RPMI7951 (cell line): ENCODE data around the gene SLC16A13. TPM values are rescaled to one million over a fixed set of nuclear protein-coding genes. Genes with fewer than 3 reads are reported as not detected.
"Not testable (repeated sequence)": the region's sequence is repeated elsewhere in the genome, so short reads cannot be mapped to it uniquely, and the experiment has no call there.

ENCODE experiments used
- DNase-seq: peaks from one replicate; pipeline ENCODE4 v3.0.0-alpha.2; 2012; ENCODE audit warnings: low read depth
- total RNA-seq: library from RNA; depleted of rRNA; stranded (reverse); fragments of >200 nt; shearing (Covaris generic); gene quantifications from 2 replicates; pipeline ENCODE4 v1.2.3, GENCODE V29; 2014; rRNA removed

Gene SLC16A13, protein sequence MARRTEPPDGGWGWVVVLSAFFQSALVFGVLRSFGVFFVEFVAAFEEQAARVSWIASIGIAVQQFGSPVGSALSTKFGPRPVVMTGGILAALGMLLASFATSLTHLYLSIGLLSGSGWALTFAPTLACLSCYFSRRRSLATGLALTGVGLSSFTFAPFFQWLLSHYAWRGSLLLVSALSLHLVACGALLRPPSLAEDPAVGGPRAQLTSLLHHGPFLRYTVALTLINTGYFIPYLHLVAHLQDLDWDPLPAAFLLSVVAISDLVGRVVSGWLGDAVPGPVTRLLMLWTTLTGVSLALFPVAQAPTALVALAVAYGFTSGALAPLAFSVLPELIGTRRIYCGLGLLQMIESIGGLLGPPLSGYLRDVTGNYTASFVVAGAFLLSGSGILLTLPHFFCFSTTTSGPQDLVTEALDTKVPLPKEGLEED
- 0.12 and 0.20 TPM in 2 replicates for total RNA-seq

DNA sequence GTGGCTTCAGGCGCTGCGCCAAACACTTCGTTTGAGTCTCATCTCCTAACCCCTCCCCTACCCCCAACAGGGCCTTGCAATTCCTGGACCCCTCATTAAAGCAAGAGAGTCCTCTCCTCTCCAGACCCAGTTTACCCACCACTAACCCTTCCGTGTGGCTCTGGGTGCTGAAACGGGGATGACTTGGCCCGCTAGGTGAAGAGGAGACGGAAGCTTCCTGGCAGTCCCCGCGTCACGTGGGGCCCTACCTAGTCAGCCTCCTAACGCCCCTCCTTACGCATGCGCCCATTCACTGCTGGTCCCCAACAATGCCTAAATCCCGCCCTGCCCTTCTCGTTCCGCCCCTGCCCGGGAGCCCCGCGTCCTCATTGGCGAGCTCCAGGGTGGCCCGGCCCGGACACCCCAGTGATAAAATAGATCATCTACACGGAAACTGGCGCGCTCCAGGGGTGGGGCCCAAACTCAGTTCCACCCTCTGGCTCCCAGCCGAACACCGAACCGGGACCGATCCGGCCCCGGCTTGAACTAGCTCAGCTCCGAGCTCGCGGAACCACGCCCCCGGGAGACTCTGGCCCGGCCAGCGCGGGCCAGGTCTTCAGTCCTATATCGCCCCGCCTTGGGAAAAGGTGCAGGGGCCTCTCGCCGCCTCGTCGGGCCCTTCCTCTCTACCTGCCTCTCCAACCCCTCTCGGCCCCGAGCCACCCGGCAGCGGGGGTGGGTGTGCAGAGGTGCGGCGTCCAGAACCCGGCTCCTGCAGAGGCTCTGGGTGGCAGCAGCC, at the start of gene SLC16A13:
SLC16A13 (plus strand) TSS at position 425 of the 778 bp plus-strand sequence. CDS start 368 bp downstream, outside the sequence.
- peak; percentile 92 for DNase-seq

DNA sequence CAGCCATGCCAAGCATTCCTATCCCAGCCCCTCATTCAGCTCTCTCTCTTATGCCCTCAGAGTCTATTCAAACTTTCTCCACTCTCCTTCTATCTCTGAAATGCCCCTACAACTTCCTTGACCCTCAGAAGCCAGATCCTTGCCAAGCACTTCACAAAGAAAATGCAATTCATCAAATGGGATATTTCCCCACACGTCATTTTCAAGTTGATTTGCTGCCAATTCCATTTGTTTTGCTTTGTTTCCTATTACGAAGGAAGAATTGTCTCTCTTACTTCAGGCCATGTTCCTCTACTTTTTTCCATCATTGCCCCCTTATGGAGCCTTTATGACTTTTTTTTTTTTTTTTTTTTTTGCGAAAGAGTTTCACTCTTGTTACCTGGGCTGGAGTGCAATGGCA, 49.1 kb upstream of the SLC16A13 start:
- no peak for DNase-seq

DNA sequence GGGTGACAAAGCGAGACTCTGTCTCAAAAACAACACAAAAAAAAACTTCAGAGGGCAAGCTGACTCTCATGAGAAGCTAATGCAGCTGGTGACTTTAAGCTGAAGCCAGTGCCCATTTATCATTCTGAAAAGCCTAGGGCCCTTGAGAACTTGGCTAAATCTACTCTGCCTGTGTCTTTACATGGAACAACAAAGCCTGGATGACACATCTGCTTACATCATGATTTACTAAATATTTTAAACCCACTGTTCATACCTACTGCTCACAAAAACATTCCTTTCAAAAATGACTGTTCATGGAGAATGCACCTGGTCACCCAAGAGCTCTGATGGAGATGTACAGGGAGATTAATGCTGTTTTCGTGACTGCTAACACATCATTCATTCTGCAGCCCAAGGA, 46.0 kb upstream of the SLC16A13 start:
- no peak for DNase-seq

DNA sequence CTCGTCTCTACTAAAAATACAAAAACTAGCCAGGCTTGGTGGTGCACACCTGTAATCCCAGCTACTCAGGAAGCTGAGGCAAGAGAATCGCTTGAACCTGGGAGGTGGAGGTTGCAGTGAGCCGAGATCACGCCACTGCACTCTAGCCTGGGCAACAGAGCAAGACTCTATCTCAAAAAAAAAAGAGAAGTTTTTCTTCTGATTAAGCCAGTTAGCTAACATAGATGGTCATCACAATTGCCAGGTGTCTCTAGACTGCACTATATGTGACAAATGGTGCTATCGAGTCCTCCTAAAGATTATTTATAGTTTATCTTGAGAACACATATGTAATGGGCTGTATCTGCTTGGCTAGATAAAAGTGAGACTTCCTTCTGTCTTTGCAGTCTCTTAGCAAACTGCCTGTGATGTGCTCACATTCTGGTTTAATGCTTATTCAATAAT, 42.2 kb upstream of the SLC16A13 start:
- not testable (repeated sequence) for DNase-seq

DNA sequence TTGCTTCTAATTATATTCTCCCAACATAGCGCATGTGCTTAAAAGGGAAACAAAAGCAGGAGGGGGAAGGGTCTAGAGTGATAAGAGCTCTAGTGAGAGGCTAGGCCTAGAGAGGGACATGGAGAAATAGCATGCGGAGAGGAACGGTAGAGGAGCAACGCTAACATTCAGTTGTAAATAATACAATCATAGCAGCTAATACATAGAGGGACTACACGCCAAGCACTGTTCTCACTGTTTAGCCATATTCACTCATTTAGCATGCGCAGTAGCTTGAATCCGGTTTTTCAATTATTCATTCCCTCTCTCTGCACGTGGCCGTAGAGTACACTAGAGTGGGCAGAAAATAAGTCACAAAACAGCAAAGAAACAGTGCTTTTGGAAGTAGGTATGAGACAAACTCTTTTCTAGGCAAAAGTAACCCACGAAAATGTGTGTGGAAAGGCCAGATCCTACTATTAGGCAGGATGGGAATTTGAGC, 41.7 kb upstream of the SLC16A13 start:
- no peak for DNase-seq

DNA sequence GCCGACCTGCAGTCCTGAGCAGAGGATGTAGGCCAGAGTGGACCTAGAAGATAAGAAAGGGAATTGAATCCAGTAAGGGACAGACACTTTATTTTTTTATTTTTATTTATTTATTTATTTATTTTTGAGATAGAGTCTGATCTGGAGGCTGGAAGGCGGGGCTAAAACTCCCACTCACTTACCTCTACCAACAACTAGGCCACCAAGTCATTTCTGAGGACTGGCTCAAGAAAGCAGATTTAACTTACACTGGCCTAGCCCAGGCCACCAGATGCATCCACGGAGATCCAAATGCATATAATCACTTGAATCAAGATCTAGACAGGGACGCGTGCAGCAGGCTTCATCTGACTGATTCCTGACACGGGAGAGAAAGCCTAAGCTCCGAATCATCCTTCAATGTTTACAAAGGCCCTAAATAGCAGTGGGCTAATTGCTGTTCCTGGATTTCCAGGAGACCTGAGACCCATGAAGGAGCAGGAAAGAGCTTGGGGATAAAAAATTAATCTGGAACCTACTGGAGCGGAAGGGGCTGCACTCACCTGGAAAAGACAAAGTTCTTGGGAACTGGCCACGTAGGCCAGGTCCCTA, 41.1 kb upstream of the SLC16A13 start:
- no peak for DNase-seq

DNA sequence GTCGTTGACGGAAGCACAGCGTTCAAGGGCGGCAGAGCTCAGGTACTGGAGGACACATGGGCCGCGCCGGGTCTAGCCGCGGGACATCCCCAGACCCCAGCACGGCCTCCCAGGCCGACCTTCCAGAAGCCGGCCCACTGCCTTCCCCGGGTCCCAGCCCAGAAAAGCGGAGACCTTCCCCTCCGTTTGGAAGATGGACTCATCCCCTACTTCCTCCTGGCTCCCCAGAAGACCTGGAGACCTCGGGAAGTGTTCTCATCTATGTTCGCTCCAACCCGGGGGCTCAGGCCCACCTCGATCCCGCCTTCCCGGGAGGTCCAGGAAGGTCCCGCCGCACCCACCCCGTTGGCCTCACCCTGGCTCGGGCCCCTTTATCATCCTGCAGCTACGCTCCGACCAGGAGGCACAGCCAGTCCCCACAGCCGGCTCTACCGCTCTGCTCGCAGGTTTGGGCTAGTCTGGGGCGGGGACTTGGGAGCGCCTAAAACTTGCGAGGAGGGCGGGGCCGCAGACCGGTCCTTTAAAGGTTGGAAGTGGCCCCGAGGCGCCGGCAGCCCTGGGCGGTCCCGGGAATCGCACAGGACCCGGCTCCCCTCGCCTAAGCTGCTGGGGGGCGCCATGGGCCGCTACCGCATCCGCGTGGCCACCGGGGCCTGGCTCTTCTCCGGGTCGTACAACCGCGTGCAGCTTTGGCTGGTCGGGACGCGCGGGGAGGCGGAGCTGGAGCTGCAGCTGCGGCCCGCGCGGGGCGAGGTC, 40.1 kb upstream of the SLC16A13 start, which contains the start of gene ALOX12:
ALOX12 (plus strand) TSS at position 550 of the 756 bp plus-strand sequence; CDS start at position 619, 69 bp downstream.
- DNase-seq = no peak

DNA sequence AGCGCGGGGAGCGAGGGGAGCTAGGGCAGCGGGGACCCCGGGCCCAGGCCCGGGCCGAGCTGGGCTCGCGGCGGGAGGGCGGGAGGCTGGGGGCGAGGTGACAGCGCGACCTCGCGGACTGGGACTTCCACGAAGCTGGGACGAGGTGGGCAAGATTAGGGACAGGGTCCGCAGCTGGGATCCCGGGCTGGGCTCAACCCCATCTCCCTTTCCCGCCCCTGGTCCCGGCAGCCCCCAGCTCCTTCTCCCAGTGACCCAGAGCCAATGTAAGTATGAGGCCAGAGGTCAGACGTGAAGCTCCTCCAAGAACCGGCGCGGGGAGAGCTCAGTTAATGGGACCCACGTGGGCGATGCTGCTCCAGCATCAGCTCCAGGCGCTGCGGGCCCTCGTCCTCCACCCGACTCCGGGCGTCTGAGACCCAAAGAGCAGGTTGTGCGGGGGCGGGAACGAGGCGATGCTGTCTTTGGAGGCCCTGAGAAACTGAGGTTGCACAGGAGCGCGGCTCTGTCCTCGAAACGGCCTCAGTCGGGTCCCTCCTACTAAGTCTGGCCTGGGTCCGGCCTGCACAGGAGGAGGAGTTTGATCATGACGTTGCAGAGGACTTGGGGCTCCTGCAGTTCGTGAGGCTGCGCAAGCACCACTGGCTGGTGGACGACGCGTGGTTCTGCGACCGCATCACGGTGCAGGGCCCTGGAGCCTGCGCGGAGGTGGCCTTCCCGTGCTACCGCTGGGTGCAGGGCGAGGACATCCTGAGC, 39.4 kb upstream of the SLC16A13 start:
- DNase-seq = no peak

DNA sequence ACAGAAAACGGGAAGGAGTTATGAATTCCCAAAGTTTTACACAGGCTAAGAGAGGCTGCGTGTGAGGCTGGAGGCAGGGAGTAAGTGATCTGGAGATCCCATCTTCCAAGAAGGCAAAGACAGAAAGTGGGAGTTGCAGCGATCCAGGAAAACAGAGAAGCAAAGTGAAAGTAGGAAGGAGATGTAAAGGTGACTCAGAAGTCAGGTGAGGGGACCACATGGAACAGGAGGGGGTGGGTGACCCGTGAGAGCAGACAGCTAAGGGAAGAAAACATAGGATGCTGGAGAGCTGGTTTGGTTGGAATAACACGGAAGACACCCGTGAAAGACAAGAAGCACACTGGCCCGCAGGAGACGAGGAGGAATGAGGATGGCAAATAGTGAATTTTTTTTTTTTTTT, 38.6 kb upstream of the SLC16A13 start:
- no peak for DNase-seq

DNA sequence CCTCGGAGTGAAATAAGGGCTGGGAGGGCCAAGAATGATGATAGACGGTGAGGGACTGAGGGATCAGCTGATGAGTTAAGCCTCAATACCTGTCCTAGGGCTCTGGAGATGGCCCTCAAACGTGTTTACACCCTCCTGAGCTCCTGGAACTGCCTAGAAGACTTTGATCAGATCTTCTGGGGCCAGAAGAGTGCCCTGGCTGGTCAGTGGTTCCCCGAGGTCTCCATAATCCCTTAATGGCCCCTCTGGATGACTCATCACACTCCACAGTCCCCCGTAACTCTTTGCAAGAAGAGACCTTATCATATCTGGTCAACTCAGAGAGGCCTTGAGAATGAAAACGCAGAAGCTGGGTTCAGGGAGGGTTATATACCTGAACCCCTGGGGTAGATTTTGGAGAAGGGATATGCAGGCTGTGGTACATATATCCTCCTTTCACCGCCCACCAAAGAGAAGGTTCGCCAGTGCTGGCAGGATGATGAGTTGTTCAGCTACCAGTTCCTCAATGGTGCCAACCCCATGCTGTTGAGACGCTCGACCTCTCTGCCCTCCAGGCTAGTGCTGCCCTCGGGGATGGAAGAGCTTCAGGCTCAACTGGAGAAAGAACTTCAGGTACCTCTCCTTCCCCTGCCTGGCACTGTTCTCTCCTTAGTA, 36.8 kb upstream of the SLC16A13 start:
- DNase-seq = no peak

DNA sequence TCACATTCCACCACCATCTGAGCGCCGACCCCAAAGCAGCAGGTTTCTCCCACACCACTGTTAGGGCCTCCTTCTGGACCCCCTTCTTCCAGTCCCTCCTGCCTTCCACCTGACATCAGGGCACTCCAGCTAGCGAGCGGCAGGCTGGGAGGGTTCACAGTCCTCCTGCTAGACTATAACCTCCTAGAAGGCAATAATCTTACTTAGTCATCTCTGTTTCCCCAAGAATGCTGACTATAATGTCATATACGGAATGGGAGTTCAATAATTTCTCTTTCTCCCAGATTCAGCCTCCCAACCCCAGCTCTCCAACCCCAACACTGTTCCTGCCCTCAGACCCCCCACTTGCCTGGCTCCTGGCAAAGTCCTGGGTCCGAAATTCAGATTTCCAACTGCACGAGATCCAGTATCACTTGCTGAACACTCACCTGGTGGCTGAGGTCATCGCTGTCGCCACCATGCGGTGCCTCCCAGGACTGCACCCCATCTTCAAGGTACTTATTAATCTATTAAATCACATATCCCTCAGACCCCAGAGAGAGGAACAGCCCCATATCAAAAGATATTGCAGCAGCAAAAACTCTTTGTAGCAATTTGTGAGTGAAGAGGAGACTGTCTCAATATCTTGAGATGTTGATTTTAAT, 34.4 kb upstream of the SLC16A13 start:
- DNase-seq = no peak

DNA sequence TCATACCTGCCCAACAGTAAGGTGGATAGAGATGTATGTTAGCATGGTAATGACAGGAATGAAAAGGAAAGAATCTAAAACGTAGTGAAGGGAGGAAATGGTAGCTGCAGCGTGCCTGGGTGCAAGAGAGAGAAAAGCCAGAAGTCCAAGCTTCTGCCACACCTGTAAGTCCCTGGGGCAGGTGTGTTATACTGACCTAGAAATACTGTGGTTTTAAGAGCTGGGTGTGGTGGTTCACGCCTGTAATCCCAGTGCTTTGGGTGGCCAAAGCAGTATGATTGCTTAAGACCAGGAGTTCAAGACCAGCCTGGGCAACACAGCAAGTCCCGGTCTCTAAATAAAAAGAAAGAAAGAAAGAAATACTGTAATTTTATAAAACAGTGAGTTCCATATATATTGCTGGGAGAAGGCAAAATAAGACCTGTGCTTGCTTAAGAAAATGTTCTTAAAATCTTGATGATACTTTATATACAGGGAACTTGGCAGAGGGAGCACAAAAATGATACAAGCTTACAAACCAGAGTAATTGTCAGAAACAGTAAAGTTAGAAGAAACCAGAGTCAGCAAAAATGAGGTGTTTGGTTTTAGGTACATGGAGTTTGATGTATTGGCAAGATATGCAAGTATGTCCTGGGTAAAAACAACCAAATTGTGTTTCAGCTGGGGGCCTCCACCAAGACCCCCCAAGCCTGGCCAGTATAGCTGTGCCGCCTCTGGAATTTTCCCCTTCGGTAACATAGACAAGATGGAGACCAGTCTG, 33.3 kb upstream of the SLC16A13 start:
- no peak for DNase-seq

DNA sequence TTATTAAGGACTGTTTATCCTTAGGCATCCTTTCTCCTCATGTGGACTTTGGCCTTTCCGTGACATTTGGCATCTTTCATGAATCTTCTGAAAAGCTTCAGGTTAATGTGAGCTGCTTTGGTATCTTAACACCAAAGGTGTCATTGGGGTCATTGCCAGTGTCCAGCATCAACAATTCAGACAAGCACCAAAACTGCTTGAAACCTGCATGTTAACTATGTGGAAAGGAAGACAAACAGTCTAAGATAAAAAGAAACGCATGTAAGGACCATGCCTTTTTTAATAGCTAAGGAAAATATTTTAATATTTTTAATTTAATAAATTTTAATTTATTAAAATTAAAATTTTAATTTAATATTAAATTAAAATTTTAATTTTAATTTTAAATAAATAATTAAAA, 32.1 kb upstream of the SLC16A13 start:
- no peak for DNase-seq

DNA sequence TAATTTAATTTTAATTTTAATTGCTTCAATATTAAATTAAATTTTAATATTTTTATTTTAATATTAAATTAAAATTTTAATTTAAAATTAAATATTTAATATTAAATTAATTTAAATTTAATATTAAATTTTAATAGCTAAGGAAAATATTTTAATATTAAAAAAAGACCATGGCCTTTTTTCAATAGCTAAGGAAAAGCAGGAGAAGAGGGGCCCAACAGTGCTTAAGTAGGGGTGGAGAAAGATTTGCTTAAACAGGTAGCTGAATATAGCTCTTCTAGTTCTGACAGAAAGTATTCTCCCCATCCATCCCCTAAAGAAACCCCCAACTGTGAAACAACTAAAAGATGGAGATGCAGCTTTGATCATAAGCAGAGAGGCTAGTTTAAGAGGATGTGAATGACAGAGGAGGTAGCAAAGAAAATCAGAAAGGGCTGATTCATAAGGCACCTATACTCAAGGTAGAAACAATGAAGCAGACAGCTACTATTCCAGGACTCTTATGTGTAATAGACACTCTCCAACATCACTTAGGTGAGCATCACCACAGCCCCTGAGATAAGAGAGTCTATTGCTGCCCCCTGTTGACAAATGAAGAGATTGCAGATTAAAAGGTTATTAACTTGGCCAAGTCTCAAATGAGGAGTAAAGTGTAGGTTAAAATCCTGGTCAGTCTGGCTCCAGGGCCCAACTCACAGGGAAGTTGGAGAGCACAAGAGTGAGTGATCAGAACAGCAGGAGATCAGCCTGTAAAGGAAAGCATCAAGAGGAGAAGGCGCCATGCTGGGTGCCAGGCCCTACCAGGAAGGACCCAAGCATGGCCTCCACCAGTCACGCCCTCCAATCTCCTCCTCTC, 31.2 kb upstream of the SLC16A13 start:
- DNase-seq = peak; percentile 59

DNA sequence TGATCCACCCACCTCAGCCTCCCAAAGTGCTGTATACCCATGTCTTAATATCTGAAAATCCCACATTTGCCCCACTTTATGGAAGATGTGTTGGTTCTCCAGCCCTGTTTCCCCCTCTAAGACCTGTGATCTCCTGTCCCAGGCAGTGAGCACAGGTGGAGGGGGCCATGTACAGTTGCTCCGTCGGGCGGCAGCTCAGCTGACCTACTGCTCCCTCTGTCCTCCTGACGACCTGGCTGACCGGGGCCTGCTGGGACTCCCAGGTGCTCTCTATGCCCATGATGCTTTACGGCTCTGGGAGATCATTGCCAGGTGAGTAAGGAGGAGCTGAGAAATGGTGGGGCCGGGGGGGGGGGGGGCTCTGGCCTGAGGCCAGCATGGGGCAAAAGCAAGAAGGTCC, 30.1 kb upstream of the SLC16A13 start:
- DNase-seq = no peak

DNA sequence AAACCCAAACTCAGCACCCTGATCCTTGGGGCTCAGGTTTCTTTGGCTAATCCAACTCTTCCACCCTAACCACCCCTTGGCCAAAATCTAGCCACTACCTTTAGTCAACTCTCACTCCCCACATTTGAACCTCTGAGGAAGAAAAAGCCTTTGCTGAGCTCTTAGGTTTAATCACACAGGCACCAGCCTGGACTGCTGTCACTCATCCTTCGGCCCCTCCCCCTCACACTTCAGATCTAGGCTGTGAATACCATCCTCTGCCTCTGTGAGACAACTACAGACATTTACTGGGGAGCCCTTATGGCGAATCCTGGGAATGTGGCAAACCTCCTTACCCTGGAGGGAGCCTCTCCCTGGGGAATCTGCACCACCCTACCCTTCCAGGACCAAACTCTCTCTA, 28.7 kb upstream of the SLC16A13 start:
- DNase-seq = no peak

DNA sequence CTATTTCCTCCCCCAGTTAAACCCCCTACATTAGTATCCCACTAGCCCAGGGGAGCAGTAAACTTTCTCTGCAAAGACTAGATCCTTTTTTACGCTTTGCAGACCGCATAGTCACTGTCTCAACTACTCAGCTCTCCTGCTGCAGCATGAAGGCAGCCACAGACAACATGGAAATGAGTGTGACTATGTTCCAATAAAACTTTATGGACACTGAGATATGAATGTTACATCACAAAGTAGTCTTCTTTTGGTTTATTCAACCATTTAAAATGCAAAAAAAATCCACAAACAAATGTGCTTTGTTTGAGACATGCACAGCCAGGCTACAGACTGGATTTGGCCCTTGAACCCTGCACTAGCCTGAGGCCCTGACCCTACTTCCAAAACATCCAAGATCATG, 25.3 kb upstream of the SLC16A13 start:
- DNase-seq = no peak

DNA sequence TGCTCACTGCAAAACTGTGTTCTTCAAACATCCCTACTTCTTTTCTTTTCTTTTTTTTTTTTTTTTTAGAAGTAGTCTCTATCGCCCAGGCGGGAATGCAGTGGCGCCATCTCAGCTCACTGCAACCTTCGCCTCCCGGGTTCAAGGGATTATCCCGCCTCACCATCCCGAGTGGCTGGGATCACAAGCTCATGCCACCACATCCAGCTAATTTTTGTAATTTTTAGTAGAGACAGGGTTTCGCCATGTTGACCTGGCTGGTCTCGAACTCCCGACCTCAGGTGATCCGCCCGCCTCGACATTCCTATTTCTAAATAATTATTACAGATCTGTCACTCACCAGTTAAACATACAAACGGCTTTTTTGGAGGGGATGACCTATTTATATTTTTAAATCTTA, 24.4 kb upstream of the SLC16A13 start:
- DNase-seq = no peak
